ENCODE measurements around the gene AKAP5.

AKAP5 gene, protein sequence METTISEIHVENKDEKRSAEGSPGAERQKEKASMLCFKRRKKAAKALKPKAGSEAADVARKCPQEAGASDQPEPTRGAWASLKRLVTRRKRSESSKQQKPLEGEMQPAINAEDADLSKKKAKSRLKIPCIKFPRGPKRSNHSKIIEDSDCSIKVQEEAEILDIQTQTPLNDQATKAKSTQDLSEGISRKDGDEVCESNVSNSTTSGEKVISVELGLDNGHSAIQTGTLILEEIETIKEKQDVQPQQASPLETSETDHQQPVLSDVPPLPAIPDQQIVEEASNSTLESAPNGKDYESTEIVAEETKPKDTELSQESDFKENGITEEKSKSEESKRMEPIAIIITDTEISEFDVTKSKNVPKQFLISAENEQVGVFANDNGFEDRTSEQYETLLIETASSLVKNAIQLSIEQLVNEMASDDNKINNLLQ

GRCh38 chr14:64465191-64465822, at the start of gene AKAP5:
Gene AKAP5 (plus strand): TSS chr14:64465499. CDS start chr14:64468395, 2,896 bp downstream.
- H3K27ac Mint-ChIP-seq, result peak within 1 kb of the TSS; percentile 48
- intact Hi-C loops (cut with micrococcal nuclease), result loop anchor here (5.0 kb wide), 2 partner anchors 47 to 78 kb away; partner anchors contain the start of gene MTHFD1

DNA sequence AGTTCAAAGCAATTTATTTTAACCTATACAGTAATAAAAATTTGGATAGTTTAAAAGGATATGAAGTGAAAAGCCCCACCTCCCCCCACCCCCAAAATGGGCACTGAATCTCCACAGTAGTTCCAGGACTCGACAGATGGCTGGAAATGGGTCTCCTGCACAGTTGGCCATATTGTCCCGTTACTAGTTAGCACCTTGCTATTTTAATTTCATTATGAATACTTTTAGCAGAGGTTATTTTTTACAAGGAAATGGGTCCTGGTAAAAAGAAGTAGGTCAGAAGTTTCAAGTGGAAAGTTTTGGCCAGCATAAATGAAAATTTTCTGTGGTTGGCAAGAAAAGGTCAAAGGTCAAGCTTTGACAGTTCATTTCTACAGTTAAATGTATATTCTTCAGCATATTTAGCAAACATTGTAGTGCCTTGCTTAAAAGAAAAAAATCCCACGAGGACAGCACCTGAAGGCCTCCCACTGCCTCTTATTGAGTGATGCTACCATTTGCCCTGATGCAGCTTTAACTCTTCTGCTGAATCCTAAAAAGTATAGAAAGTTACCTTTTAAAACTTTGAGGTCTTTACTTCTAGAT, 48.9 kb upstream of the AKAP5 start:
- peaks cover 21% of the 10 kb centered on the region for H3K4me1 Mint-ChIP-seq (ENCODE audit: low read depth)
- intact Hi-C loops (cut with micrococcal nuclease), result no loop called here
- H3K27ac Mint-ChIP-seq, result peak overlapping the region; percentile 84
- H3K27me3 Mint-ChIP-seq, result no peaks in the 10 kb centered on the region
- no peaks in the 10 kb centered on the region for H3K9me3 Mint-ChIP-seq
- H3K4me3 Mint-ChIP-seq, result no peak overlapping the region
- peaks cover 90% of the 10 kb centered on the region for H3K36me3 Mint-ChIP-seq (ENCODE audit: low read depth)

More at GRCh38 chr14:64465191-64465822, at the start of gene AKAP5:
- Mint-ChIP-seq H3K4me3 (peak within 1 kb of the TSS; percentile 83), H3K36me3 (ENCODE audit: low read depth) (peaks cover 30% of the 10 kb centered on the region), H3K4me1 (ENCODE audit: low read depth) (peaks cover 26% of the 10 kb centered on the region), H3K27me3 (peaks cover 30% of the 10 kb centered on the region), H3K9me3 (no peaks in the 10 kb centered on the region)

- Mint-ChIP-seq H3K9me3 (no peaks in the 10 kb centered on the region), H3K27me3 (no peaks in the 10 kb centered on the region), H3K36me3 (ENCODE audit: low read depth) (peaks cover 90% of the 10 kb centered on the region), H3K4me3 (no peak overlapping the region), H3K27ac (peak overlapping the region; percentile 84), H3K4me1 (ENCODE audit: low read depth) (peaks cover 21% of the 10 kb centered on the region)
- intact Hi-C loops (cut with micrococcal nuclease), result no loop called here
These were observed 48.1 kb upstream of the AKAP5 start for GRCh38 chr14:64417055-64417770.

DNA sequence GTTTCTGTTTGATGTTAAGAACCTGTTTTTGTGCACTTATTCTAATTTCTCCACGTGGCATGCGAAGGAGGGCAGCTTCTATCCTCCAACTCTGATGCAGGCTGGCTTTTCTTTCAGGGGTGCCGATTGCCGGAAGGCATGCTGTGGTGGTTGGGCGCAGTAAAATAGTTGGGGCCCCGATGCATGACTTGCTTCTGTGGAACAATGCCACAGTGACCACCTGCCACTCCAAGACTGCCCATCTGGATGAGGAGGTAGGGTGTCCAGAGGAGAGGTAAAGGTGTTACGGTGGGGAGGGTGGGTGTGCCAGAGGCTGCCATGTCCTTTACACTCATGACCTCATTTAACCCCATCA, 47.6 kb upstream of the AKAP5 start:
- H3K4me1 Mint-ChIP-seq (ENCODE audit: low read depth), result peaks cover 21% of the 10 kb centered on the region
- H3K27me3 Mint-ChIP-seq, result no peaks in the 10 kb centered on the region
- no peaks in the 10 kb centered on the region for H3K9me3 Mint-ChIP-seq
- no peak overlapping the region for H3K4me3 Mint-ChIP-seq
- H3K36me3 Mint-ChIP-seq (ENCODE audit: low read depth), result peaks cover 90% of the 10 kb centered on the region
- intact Hi-C loops (cut with micrococcal nuclease), result no loop called here
- H3K27ac Mint-ChIP-seq, result peak overlapping the region; percentile 84

DNA sequence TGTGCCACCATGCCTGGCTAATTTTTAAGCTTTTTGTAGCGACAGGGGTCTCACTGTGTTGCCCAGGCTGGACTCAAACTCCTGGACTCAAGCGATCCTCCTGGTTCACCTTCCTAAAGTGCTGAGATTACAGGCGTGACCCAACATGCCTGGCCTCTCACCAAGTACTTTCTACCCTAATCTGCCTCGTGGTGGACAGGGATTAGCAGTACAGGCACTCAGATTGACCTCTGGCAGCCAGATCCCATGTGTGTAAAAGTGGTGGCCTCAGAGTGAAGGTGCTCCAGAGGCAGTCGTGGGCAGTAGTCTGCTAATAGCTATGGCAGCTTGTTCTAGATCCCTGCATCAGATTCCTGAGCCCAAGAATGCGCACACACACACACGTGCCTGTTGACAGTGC, 46.3 kb upstream of the AKAP5 start:
- H3K27me3 Mint-ChIP-seq, result no peaks in the 10 kb centered on the region
- peaks cover 21% of the 10 kb centered on the region for H3K4me1 Mint-ChIP-seq (ENCODE audit: low read depth)
- no peaks in the 10 kb centered on the region for H3K9me3 Mint-ChIP-seq
- no peak overlapping the region for H3K4me3 Mint-ChIP-seq
- peaks cover 92% of the 10 kb centered on the region for H3K36me3 Mint-ChIP-seq (ENCODE audit: low read depth)
- intact Hi-C loops (cut with micrococcal nuclease), result no loop called here
- H3K27ac Mint-ChIP-seq, result no peak overlapping the region

DNA sequence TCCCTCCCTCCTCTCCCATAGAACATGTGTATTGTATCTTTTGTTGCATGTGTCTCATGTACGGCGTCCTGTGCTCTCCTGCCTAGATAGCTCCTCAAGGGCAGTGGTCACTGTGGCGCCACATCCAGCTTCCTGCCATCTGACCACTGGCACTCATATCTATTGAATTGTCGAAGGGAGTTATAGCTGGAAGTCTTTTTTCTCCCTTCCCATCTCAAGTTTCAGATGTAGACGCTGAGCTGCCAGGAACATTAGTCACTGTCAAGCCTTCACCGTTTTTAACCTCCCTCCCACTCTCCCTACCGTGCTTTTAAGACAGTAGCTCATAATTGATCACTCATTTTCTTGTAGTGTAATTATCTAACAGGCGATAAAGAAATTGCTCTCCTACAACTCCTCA, 44.1 kb upstream of the AKAP5 start:
- Mint-ChIP-seq H3K4me3 (no peak overlapping the region), H3K9me3 (no peaks in the 10 kb centered on the region), H3K27me3 (no peaks in the 10 kb centered on the region), H3K36me3 (ENCODE audit: low read depth) (peaks cover 92% of the 10 kb centered on the region), H3K4me1 (ENCODE audit: low read depth) (peaks cover 16% of the 10 kb centered on the region), H3K27ac (no peak overlapping the region)
- intact Hi-C loops (cut with micrococcal nuclease), result no loop called here

- H3K4me1 Mint-ChIP-seq (ENCODE audit: low read depth), result peaks cover 12% of the 10 kb centered on the region
- H3K27me3 Mint-ChIP-seq, result no peaks in the 10 kb centered on the region
- H3K9me3 Mint-ChIP-seq, result no peaks in the 10 kb centered on the region
- H3K4me3 Mint-ChIP-seq, result no peak overlapping the region
- intact Hi-C loops (cut with micrococcal nuclease), result no loop called here
- peaks cover 98% of the 10 kb centered on the region for H3K36me3 Mint-ChIP-seq (ENCODE audit: low read depth)
- H3K27ac Mint-ChIP-seq, result no peak overlapping the region
These were observed 43.3 kb upstream of the AKAP5 start for GRCh38 chr14:64422005-64422404.

DNA sequence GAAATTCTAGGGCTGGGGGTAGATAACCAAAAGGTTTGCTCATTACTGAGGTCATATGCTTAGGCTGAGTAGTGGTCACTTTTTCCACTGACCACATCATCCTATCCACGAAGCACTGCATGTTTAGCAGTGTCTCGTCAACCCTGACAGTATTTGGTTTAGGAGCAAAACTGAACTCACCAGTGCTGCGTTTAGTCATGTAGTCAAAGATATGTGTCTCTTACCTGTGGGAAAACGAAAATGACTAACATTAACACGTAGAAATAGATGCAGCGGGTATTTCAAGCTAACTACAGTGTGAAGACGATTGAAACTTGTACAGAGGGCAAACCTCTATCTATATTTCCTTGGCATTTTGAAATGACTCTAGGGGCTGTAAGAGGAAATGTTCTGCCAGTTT, 42.5 kb upstream of the AKAP5 start:
- no peak overlapping the region for H3K4me3 Mint-ChIP-seq
- peaks cover 100% of the 10 kb centered on the region for H3K36me3 Mint-ChIP-seq (ENCODE audit: low read depth)
- no peak overlapping the region for H3K27ac Mint-ChIP-seq
- H3K27me3 Mint-ChIP-seq, result no peaks in the 10 kb centered on the region
- H3K9me3 Mint-ChIP-seq, result no peaks in the 10 kb centered on the region
- peaks cover 4% of the 10 kb centered on the region for H3K4me1 Mint-ChIP-seq (ENCODE audit: low read depth)
- intact Hi-C loops (cut with micrococcal nuclease), result no loop called here

DNA sequence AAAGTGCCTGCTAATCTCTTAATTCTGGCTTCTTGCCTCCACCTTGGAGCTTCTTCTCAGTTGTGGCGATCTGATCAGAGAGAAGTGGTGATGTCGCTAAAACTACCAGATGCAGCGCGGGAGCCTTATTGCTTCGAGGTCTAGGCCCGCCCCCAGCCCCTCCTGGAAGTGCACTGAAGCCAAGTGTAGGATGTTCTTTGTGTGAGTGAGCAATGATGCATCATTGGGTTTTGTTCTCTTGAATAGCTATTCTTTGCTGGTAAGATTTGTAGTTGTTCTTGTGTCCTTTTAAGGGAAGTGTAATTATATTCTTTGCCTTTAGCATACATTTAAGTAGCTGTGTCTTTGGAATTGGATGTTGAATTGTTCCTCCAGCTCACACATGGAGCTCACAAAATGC, 41.3 kb upstream of the AKAP5 start:
- Mint-ChIP-seq H3K4me3 (no peak overlapping the region), H3K36me3 (ENCODE audit: low read depth) (peaks cover 100% of the 10 kb centered on the region), H3K4me1 (ENCODE audit: low read depth) (no peaks in the 10 kb centered on the region), H3K27me3 (no peaks in the 10 kb centered on the region), H3K9me3 (no peaks in the 10 kb centered on the region), H3K27ac (no peak overlapping the region)
- intact Hi-C loops (cut with micrococcal nuclease), result no loop called here

DNA sequence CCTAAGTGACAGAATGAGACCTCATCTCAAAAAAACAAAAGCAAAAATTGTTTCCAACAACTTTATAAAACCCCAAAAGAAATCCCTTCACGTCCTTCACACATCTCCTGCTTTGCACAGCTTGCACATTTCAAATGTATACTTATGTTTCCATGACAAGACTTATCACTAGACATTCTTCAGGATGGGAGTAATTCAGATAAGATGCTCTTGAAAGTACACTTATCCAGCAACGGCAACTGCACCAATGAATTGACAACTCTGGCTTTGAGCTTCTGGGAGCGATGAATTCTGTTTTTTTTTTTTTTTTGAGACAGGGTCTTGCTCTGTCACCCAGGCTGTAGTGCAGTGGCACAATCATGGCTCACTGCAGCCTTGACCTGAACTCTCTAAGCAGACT, 30.8 kb upstream of the AKAP5 start:
- intact Hi-C loops (cut with micrococcal nuclease), result no loop called here
- Mint-ChIP-seq H3K4me1 (ENCODE audit: low read depth) (no peaks in the 10 kb centered on the region), H3K36me3 (ENCODE audit: low read depth) (peaks cover 94% of the 10 kb centered on the region), H3K9me3 (no peaks in the 10 kb centered on the region), H3K27me3 (no peaks in the 10 kb centered on the region), H3K4me3 (no peak overlapping the region), H3K27ac (no peak overlapping the region)

- H3K4me3 Mint-ChIP-seq, result no peak overlapping the region
- intact Hi-C loops (cut with micrococcal nuclease), result no loop called here
- peaks cover 97% of the 10 kb centered on the region for H3K36me3 Mint-ChIP-seq (ENCODE audit: low read depth)
- no peaks in the 10 kb centered on the region for H3K27me3 Mint-ChIP-seq
- no peaks in the 10 kb centered on the region for H3K9me3 Mint-ChIP-seq
- H3K4me1 Mint-ChIP-seq (ENCODE audit: low read depth), result peaks cover under 1% of the 10 kb centered on the region
- no peak overlapping the region for H3K27ac Mint-ChIP-seq
These were observed 27.0 kb upstream of the AKAP5 start for GRCh38 chr14:64438181-64438841.

- Mint-ChIP-seq H3K4me1 (ENCODE audit: low read depth) (peaks cover 8% of the 10 kb centered on the region), H3K4me3 (no peak overlapping the region), H3K9me3 (no peaks in the 10 kb centered on the region), H3K27ac (no peak overlapping the region), H3K36me3 (ENCODE audit: low read depth) (peaks cover 97% of the 10 kb centered on the region), H3K27me3 (no peaks in the 10 kb centered on the region)
- intact Hi-C loops (cut with micrococcal nuclease), result no loop called here
These were observed 26.2 kb upstream of the AKAP5 start for GRCh38 chr14:64439141-64439540.

DNA sequence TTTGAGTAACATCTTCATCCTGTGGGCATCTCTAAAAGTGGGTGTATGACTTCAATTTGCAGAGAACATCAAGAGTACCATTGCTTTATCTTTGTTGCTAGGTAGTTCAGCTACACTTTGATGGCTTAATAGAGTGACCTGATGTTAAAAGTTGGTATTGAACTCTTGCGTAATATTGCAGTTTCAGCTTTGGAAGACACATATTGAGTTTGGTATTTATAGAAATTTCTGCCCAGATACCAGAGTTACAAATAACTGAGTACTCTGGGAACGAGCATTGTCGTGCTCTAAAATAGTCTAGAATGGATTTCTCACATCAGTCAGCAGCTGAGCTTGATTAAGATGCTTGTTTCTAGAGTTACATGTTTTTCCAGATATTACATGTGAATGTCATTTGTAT, 24.8 kb upstream of the AKAP5 start:
- H3K36me3 Mint-ChIP-seq (ENCODE audit: low read depth), result peaks cover 92% of the 10 kb centered on the region
- intact Hi-C loops (cut with micrococcal nuclease), result no loop called here
- H3K4me1 Mint-ChIP-seq (ENCODE audit: low read depth), result peaks cover 16% of the 10 kb centered on the region
- H3K4me3 Mint-ChIP-seq, result no peak overlapping the region
- H3K27ac Mint-ChIP-seq, result no peak overlapping the region
- no peaks in the 10 kb centered on the region for H3K27me3 Mint-ChIP-seq
- no peaks in the 10 kb centered on the region for H3K9me3 Mint-ChIP-seq
